CD4-positive, alpha-beta T cell (primary cell): ENCODE measurements around the gene RASA3. TPM values are rescaled to one million over a fixed set of nuclear protein-coding genes. Genes with fewer than 3 reads are reported as not detected.

Experiments used
- ATAC-seq: fragments of 200-7000 bp; cut with Tn5 transposase; one replicate; pipeline ENCODE4 v1.10.0; 2022; ENCODE audit warnings: mild to moderate bottlenecking; ENCODE audit not compliant: poor library complexity
- CTCF ChIA-PET: fragments of 350-600 bp; sonication (Branson Sonifier 250); formaldehyde crosslinking; loops from one replicate; lab custom pipeline; 2021; ENCODE audit warnings: antibody characterized with exemption, inconsistent platforms; lab: Charles Lee
- POLR2A ChIA-PET: fragments of 350-600 bp; sonication (Branson Sonifier 250); formaldehyde crosslinking; loops from one replicate; lab custom pipeline; 2021; ENCODE audit warnings: antibody characterized with exemption, inconsistent platforms; lab: Charles Lee
- DNase-seq, 14 experiments: peaks; one replicate each; pipeline ENCODE4 v3.0.0-alpha.2; 2013 to 2020; ENCODE audit warnings: mixed read lengths in 2 of 14
- H3K27ac ChIP-seq, 2 donors: one replicate each; pipeline versions ENCODE4 v1.5.1 to v1.7.0; 2013; ENCODE audit warnings: low read length in 2 of 2, low read depth in 1 of 2, mild to moderate bottlenecking in 1 of 2
- H3K27me3 ChIP-seq, 2 experiments: 1 replicate in 1 of 2; 2 replicates in 1 of 2; pipeline versions ENCODE4 v1.6.1 to v1.7.0; 2013; ENCODE audit warnings: low read length in 2 of 2, control low read depth in 1 of 2, mild to moderate bottlenecking in 1 of 2, moderate library complexity in 1 of 2; ENCODE audit not compliant: insufficient read depth in 2 of 2, control insufficient read depth in 1 of 2
- H3K36me3 ChIP-seq: one replicate; pipeline ENCODE4 v1.6.1; 2013; ENCODE audit warnings: low read length, control low read depth; ENCODE audit not compliant: insufficient read depth
- H3K4me1 ChIP-seq: one replicate; pipeline ENCODE4 v1.6.1; 2013; ENCODE audit warnings: low read length, control low read depth; ENCODE audit not compliant: insufficient read depth
- H3K4me3 ChIP-seq: one replicate; pipeline ENCODE4 v1.5.1; 2013; ENCODE audit warnings: mild to moderate bottlenecking, low read length, moderate library complexity
- H3K9me3 ChIP-seq, 2 experiments: 1 replicate in 1 of 2; 2 replicates in 1 of 2; pipeline versions ENCODE4 v1.6.1 to v1.7.0; 2013; ENCODE audit warnings: low read length in 2 of 2, mild to moderate bottlenecking in 2 of 2, control low read depth in 1 of 2, moderate library complexity in 1 of 2; ENCODE audit not compliant: control insufficient read depth in 1 of 2, insufficient read depth in 1 of 2
- H3K27ac Mint-ChIP-seq: one replicate; pipeline ENCODE4 v1.8.0; 2020; ENCODE audit warnings: mixed read lengths
- H3K27me3 Mint-ChIP-seq: one replicate; pipeline ENCODE4 v1.8.0; 2021; ENCODE audit warnings: mixed read lengths
- H3K36me3 Mint-ChIP-seq: one replicate; pipeline ENCODE4 v1.8.0; 2021; ENCODE audit warnings: low read depth, mixed read lengths
- H3K4me1 Mint-ChIP-seq: one replicate; pipeline ENCODE4 v1.8.0; 2021; ENCODE audit warnings: low read depth, mixed read lengths
- H3K4me3 Mint-ChIP-seq: one replicate; pipeline ENCODE4 v1.8.0; 2020; ENCODE audit warnings: mild to moderate bottlenecking, mixed read lengths
- H3K9me3 Mint-ChIP-seq: one replicate; pipeline ENCODE4 v1.8.0; 2020; ENCODE audit warnings: mixed read lengths
- CTCF ChIP-seq: fragments of 200-600 bp; IDR thresholded peaks from one replicate; pipeline ENCODE4 v1.8.0; 2022; ENCODE audit warnings: antibody characterized with exemption, mild to moderate bottlenecking
- intact Hi-C, 2 experiments: fragments of 100-400 bp; cut with DNase I in 1 of 2; cut with micrococcal nuclease in 1 of 2; formaldehyde crosslinking; loops; one replicate each; pipeline versions ENCODE4 v1.15.1 to v1.9.0; 2023 to 2025; cut with DNase I, micrococcal nuclease
- total RNA-seq, 174 experiments: library from RNA in 2 of 174; stranded (reverse) in 2 of 174; gene quantifications; one replicate each; pipeline ENCODE4 v1.2.3 and lab custom pipeline; 2021 to 2026

The RASA3 gene
- total RNA-seq, 2 experiments from 2014 or later: 181 to 184 TPM

DNA sequence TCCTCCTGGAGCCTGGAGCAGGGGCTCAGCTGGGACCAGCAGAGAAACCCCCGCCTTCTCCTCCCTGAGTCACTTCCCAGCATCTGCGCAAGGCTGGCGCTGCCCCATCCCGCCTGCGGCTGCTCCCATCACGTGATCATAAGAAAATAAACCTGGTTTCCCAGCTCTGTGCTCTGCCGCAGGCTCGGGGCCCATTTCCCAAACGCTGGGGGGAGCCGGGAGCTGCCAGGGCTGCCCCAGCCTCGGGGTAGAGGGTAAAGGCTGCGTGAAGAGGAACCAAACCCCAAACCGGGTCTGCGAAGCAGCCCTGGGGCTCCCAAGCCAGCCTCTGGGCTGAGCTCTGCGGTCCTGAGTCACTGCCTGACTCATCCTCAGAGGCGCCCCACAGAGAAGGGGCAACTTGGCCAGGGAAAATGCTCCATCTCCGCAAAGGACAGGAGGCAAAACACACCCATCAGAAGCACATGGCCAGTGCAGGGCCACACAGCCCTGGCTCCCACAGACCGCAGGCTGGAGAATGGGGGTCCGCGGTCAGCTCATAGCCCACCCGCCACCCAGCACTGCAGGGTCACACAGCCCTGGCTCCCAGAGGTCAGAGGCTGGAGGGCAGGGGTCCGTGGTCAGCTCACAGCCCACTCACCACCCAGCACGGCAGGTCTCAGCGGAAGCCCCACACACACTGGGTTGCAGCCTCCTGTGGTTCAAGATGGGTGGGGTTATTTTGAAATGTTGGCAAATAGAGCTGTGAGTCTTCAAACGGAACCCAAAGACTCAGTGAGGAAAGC is 67.1 kb downstream of the RASA3 start:
- H3K27me3 ChIP-seq: no peaks in the 10 kb centered on the region
- peaks cover 71% of the 10 kb centered on the region for H3K4me1 ChIP-seq
- H3K36me3 ChIP-seq: peaks cover 40% of the 10 kb centered on the region
- Mint-ChIP-seq H3K27ac (peak overlapping the region; percentile 95), H3K36me3 (peaks cover 69% of the 10 kb centered on the region), H3K4me3 (peak overlapping the region; percentile 87), H3K9me3 (no peaks in the 10 kb centered on the region), H3K27me3 (no peaks in the 10 kb centered on the region), H3K4me1 (peaks cover 63% of the 10 kb centered on the region)
- DNase-seq (peak; percentile 44 to 87 (median 68)), ATAC-seq (peak; percentile 67)
- H3K9me3 ChIP-seq: no peaks in the 10 kb centered on the region
- peak overlapping the region; percentile 70 to 77 for H3K27ac ChIP-seq
- ChIA-PET POLR2A (interaction anchor here (0.7 to 4.3 kb wide), 14 partner anchors 8 to 171 kb away, joined by 3 to 33 read pairs (median 3); no protein-coding TSS in a partner anchor), CTCF (interaction anchor here (1.0 to 2.1 kb wide), 2 partner anchors 45 to 64 kb away, joined by 3 to 8 read pairs; no protein-coding TSS in a partner anchor)
- H3K4me3 ChIP-seq: peak overlapping the region; percentile 51
- intact Hi-C loops: loop anchor here (1.0 to 5.0 kb wide), 4 partner anchors 45 to 162 kb away; no protein-coding TSS in a partner anchor
- no peak for TF ChIP-seq CTCF

GRCh38 chr13:114064450-114065140 is 67.8 kb downstream of the RASA3 start:
- peak overlapping the region; percentile 70 to 77 for H3K27ac ChIP-seq
- Mint-ChIP-seq H3K9me3 (no peaks in the 10 kb centered on the region), H3K4me3 (peak overlapping the region; percentile 87), H3K4me1 (peaks cover 69% of the 10 kb centered on the region), H3K27ac (peak overlapping the region; percentile 95), H3K27me3 (no peaks in the 10 kb centered on the region), H3K36me3 (peaks cover 76% of the 10 kb centered on the region)
- intact Hi-C loops: loop anchor here (1.0 to 5.0 kb wide), 4 partner anchors 46 to 163 kb away; no protein-coding TSS in a partner anchor
- peak overlapping the region; percentile 51 for H3K4me3 ChIP-seq
- CTCF ChIA-PET: interaction anchor here (1.0 to 2.1 kb wide), 2 partner anchors 46 to 65 kb away, joined by 3 to 8 read pairs; no protein-coding TSS in a partner anchor
- no peak for TF ChIP-seq CTCF
- H3K4me1 ChIP-seq: peaks cover 78% of the 10 kb centered on the region
- no peaks in the 10 kb centered on the region for H3K9me3 ChIP-seq
- no peaks in the 10 kb centered on the region for H3K27me3 ChIP-seq
- ATAC-seq (no peak), DNase-seq (no peak)
- POLR2A ChIA-PET: interaction anchor here (0.8 to 4.3 kb wide), 7 partner anchors 14 to 171 kb away, joined by 3 to 33 read pairs (median 5); no protein-coding TSS in a partner anchor
- peaks cover 45% of the 10 kb centered on the region for H3K36me3 ChIP-seq

DNA sequence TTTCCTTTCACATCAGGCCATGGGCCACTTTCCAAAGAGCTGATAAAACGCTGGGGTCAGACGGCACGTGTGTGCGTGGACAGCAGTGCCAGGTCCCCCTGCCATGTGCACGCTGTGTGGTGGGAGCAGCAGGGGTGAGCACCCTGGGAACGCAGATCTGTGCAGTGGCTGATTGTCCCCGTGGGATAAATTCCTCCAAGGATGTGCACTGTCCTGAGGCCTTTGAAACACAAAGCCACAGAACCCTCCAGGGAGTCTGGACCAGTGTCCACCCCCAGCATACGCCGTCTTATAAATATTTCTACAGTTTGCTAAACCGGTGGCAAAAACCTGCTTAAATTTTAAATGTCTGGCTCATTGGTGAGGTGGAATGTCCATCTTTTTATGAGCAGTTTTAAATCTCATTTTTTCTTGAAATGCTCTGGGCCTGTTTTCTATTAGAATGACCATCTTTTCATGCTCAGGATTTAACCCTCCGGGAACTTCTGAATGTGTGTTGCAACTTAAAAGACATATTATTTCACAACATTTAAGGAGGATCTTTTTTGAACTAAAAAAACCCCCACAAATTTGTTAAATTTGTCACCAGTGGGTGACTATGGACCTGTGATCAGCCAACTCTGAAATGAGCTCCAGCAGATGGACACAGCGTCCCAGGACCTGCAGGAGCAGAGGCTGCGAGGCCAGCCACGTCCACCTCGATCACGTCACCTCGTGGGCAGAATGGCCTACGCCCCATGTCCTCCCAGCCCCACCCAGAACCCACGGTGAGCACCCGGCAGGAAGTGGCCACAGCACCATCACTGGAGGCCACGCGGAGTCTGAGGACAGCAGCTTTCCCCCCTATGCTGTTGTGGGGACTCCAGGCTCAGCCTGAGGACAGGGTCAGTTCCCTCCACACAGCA is 68.6 kb downstream of the RASA3 start:
- intact Hi-C loops: no loop called here
- Histone ChIP-seq H3K4me1 (peaks cover 81% of the 10 kb centered on the region), H3K4me3 (no peak overlapping the region), H3K36me3 (peaks cover 49% of the 10 kb centered on the region), H3K9me3 (no peaks in the 10 kb centered on the region), H3K27ac (peak overlapping the region in 1 of 2 donors; percentile 77), H3K27me3 (no peaks in the 10 kb centered on the region)
- peak overlapping the region; percentile 54 for H3K4me3 Mint-ChIP-seq
- ChIA-PET CTCF (no interaction called here), POLR2A (no interaction called here)
- no peaks in the 10 kb centered on the region for H3K9me3 Mint-ChIP-seq
- TF ChIP-seq CTCF: no peak
- H3K36me3 Mint-ChIP-seq: peaks cover 80% of the 10 kb centered on the region
- DNase-seq: peak in 5 of 14 experiments; percentile 23 to 67 (median 26)
- no peaks in the 10 kb centered on the region for H3K27me3 Mint-ChIP-seq
- peaks cover 73% of the 10 kb centered on the region for H3K4me1 Mint-ChIP-seq
- peak overlapping the region; percentile 95 for H3K27ac Mint-ChIP-seq
- no peak for ATAC-seq
